Measurements from ENCODE around the gene YPEL3. TPM values are rescaled to one million over a fixed set of nuclear protein-coding genes. Genes with fewer than 3 reads are reported as not detected.
A peak's percentile ranks its signal among the peaks of the same experiment; 100 is the strongest.

YPEL3 gene
- total RNA-seq, 1 donor from 2014 or later = 93.6 TPM

DNA sequence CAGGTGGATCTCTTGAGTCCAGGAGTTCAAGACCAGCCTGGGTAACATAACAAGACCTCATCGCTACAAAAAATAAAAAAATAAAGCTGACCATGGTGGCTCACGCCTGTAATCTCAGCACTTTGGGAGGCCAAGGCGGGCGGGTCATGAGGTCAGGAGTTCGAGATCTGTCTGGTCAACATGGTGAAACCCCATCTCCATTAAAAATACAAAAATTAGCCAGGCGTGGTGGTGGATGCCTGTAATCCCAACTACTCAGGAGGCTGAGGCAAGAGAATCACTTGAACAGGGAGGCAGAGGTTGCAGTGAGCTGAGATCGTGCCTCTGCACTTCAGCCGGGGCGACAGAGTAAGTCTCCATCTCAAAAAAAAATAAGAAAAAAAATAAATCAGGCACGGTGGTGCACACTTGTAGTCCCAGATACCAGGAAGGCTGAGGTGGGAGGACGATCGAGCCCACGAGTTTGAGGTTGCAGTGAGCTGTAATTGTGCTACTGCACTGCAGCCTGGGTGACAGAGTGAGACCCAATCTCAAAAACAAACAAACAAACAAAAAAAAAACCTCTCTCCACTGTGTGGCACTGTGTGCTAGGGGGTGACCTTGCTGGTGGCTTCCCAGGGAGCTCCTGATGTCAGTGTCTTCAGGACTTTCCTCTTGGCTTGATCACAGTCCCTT, 46.8 kb upstream of the YPEL3 start:
- Histone ChIP-seq H3K9me3 (no peaks in the 10 kb centered on the region), H3K4me1 (no peaks in the 10 kb centered on the region), H3K36me3 (no peaks in the 10 kb centered on the region), H3K27me3 (no peaks in the 10 kb centered on the region), H3K27ac (no peak overlapping the region), H3K4me3 (no peak overlapping the region)
- TF ChIP-seq, protein P1, sequence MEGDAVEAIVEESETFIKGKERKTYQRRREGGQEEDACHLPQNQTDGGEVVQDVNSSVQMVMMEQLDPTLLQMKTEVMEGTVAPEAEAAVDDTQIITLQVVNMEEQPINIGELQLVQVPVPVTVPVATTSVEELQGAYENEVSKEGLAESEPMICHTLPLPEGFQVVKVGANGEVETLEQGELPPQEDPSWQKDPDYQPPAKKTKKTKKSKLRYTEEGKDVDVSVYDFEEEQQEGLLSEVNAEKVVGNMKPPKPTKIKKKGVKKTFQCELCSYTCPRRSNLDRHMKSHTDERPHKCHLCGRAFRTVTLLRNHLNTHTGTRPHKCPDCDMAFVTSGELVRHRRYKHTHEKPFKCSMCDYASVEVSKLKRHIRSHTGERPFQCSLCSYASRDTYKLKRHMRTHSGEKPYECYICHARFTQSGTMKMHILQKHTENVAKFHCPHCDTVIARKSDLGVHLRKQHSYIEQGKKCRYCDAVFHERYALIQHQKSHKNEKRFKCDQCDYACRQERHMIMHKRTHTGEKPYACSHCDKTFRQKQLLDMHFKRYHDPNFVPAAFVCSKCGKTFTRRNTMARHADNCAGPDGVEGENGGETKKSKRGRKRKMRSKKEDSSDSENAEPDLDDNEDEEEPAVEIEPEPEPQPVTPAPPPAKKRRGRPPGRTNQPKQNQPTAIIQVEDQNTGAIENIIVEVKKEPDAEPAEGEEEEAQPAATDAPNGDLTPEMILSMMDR (IDR thresholded peaks at IDR 0.05) = no peak
- no peak for DNase-seq
- peak; percentile 62 for ATAC-seq
- intact Hi-C loops (cut with DNase I) = no loop called here

- no peak overlapping the region for H3K27ac ChIP-seq
- intact Hi-C loops (cut with DNase I) = no loop called here
- DNase-seq (no peak), ATAC-seq (no peak)
- TF ChIP-seq, protein P1 (IDR thresholded peaks at IDR 0.05) = no peak
- H3K36me3 ChIP-seq = no peaks in the 10 kb centered on the region
- no peak overlapping the region for H3K4me3 ChIP-seq
- H3K9me3 ChIP-seq = no peaks in the 10 kb centered on the region
- H3K4me1 ChIP-seq = no peaks in the 10 kb centered on the region
- no peaks in the 10 kb centered on the region for H3K27me3 ChIP-seq
These were observed 45.7 kb upstream of the YPEL3 start for GRCh38 chr16:30141750-30142149.

GRCh38 chr16:30139583-30140481, 43.8 kb upstream of the YPEL3 start:
- DNase-seq = no peak
- intact Hi-C loops (cut with DNase I) = no loop called here
- no peaks in the 10 kb centered on the region for H3K36me3 ChIP-seq
- TF ChIP-seq, protein P1 (IDR thresholded peaks at IDR 0.05) = no peak
- no peaks in the 10 kb centered on the region for H3K4me1 ChIP-seq
- no peak overlapping the region for H3K27ac ChIP-seq
- ATAC-seq = peak; percentile 55
- no peak overlapping the region for H3K4me3 ChIP-seq
- H3K9me3 ChIP-seq = no peaks in the 10 kb centered on the region
- H3K27me3 ChIP-seq = no peaks in the 10 kb centered on the region

- H3K4me3 ChIP-seq = no peak overlapping the region
- ATAC-seq (no peak), DNase-seq (no peak)
- intact Hi-C loops (cut with DNase I) = no loop called here
- H3K9me3 ChIP-seq = no peaks in the 10 kb centered on the region
- no peaks in the 10 kb centered on the region for H3K36me3 ChIP-seq
- H3K27ac ChIP-seq = no peak overlapping the region
- no peaks in the 10 kb centered on the region for H3K4me1 ChIP-seq
- no peaks in the 10 kb centered on the region for H3K27me3 ChIP-seq
- TF ChIP-seq, protein P1 (IDR thresholded peaks at IDR 0.05) = no peak
These were observed 41.9 kb upstream of the YPEL3 start for GRCh38 chr16:30137897-30138296.

DNA sequence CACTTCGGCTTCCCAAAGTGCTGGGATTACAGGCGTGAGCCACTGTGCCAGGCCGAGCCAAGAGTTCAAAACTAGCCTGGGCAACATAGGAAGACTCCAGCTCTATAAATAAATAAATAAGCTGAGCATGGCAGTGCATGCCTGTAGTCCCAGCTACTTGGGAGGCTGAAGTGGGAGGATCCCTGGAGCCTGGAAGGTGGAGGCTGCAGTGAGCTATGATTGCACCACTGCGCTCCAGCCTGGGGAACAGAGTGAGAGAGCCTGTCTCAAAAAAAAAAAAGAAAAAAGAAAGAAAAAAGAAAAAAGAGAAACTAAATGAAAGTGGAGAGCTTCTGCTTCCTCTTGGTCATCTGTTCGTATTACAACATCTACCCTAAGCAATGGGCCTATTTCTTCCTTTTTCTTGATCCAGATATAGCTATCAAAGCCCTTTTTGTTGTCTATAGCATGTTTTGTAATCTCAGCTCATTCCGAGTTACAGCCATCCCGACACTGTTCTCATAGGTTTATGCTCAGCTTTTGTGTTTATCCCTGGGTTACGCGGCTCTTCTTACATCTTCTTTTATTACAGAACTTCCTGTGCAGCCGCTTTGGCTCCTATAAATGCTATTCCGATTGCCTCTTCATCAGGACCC, 41.1 kb upstream of the YPEL3 start:
- TF ChIP-seq, protein P1 (IDR thresholded peaks at IDR 0.05) = no peak
- Histone ChIP-seq H3K27me3 (no peaks in the 10 kb centered on the region), H3K36me3 (no peaks in the 10 kb centered on the region), H3K27ac (no peak overlapping the region), H3K4me1 (no peaks in the 10 kb centered on the region), H3K4me3 (no peak overlapping the region), H3K9me3 (no peaks in the 10 kb centered on the region)
- DNase-seq (no peak), ATAC-seq (peak; percentile 66)
- intact Hi-C loops (cut with DNase I) = no loop called here

All from upper lobe of right lung (tissue), 1 donor.